IPS-18a (cell line): ENCODE results near the gene TRAP1.
"Not testable (repeated sequence)": the region's sequence is repeated elsewhere in the genome, so short reads cannot be mapped to it uniquely, and the experiment has no call there.

Experiments
- H3K27ac ChIP-seq: one replicate; pipeline ENCODE4 v1.5.1; 2013; ENCODE audit warnings: low read length
- H3K27me3 ChIP-seq: one replicate; pipeline ENCODE4 v1.6.1; 2013; ENCODE audit warnings: mild to moderate bottlenecking, low read length; ENCODE audit not compliant: control insufficient read depth, insufficient read depth
- H3K36me3 ChIP-seq: one replicate; pipeline ENCODE4 v1.6.1; 2013; ENCODE audit warnings: low read depth, low read length; ENCODE audit not compliant: control insufficient read depth
- H3K4me1 ChIP-seq: one replicate; pipeline ENCODE4 v1.6.1; 2013; ENCODE audit warnings: low read depth, low read length; ENCODE audit not compliant: control insufficient read depth
- H3K4me3 ChIP-seq: one replicate; pipeline ENCODE4 v1.5.1; 2013; ENCODE audit warnings: low read length
- H3K9ac ChIP-seq: one replicate; pipeline ENCODE4 v1.6.1; 2013; ENCODE audit warnings: mild to moderate bottlenecking, low read length, moderate library complexity
- H3K9me3 ChIP-seq: one replicate; pipeline ENCODE4 v1.6.1; 2013; ENCODE audit warnings: low read depth, low read length; ENCODE audit not compliant: control insufficient read depth

TRAP1 gene

GRCh38 chr16:3669082-3669481 lies 48.2 kb downstream of the TRAP1 start:
- Histone ChIP-seq H3K27ac (no peak overlapping the region), H3K9me3 (no peaks in the 10 kb centered on the region), H3K4me3 (no peak overlapping the region), H3K4me1 (no peaks in the 10 kb centered on the region), H3K27me3 (no peaks in the 10 kb centered on the region), H3K9ac (no peak overlapping the region), H3K36me3 (peaks cover 56% of the 10 kb centered on the region)

- no peak overlapping the region for H3K27ac ChIP-seq
- H3K9ac ChIP-seq: no peak overlapping the region
- no peaks in the 10 kb centered on the region for H3K9me3 ChIP-seq
- H3K27me3 ChIP-seq: no peaks in the 10 kb centered on the region
- peaks cover 54% of the 10 kb centered on the region for H3K36me3 ChIP-seq
- no peak overlapping the region for H3K4me3 ChIP-seq
- H3K4me1 ChIP-seq: no peaks in the 10 kb centered on the region
These were observed 48.7 kb downstream of the TRAP1 start for GRCh38 chr16:3668626-3669025.

- H3K9me3 ChIP-seq: no peaks in the 10 kb centered on the region
- H3K4me1 ChIP-seq: no peaks in the 10 kb centered on the region
- no peak overlapping the region for H3K27ac ChIP-seq
- peaks cover 64% of the 10 kb centered on the region for H3K36me3 ChIP-seq
- no peaks in the 10 kb centered on the region for H3K27me3 ChIP-seq
- H3K9ac ChIP-seq: no peak overlapping the region
- no peak overlapping the region for H3K4me3 ChIP-seq
These were observed 51.8 kb downstream of the TRAP1 start for GRCh38 chr16:3665508-3665907.

- Histone ChIP-seq H3K27me3 (no peaks in the 10 kb centered on the region), H3K4me3 (no peak overlapping the region), H3K27ac (no peak overlapping the region), H3K4me1 (no peaks in the 10 kb centered on the region), H3K36me3 (peaks cover 63% of the 10 kb centered on the region), H3K9ac (no peak overlapping the region), H3K9me3 (no peaks in the 10 kb centered on the region)
These were observed 53.0 kb downstream of the TRAP1 start for GRCh38 chr16:3664187-3664896.

GRCh38 chr16:3662601-3663000 lies 54.7 kb downstream of the TRAP1 start:
- Histone ChIP-seq H3K9ac (no peak overlapping the region), H3K4me3 (no peak overlapping the region), H3K4me1 (no peaks in the 10 kb centered on the region), H3K27ac (no peak overlapping the region), H3K36me3 (peaks cover 58% of the 10 kb centered on the region), H3K9me3 (no peaks in the 10 kb centered on the region), H3K27me3 (no peaks in the 10 kb centered on the region)

- Histone ChIP-seq H3K27ac (no peak overlapping the region), H3K9me3 (no peaks in the 10 kb centered on the region), H3K9ac (no peak overlapping the region), H3K27me3 (no peaks in the 10 kb centered on the region), H3K4me3 (no peak overlapping the region), H3K36me3 (peaks cover 64% of the 10 kb centered on the region), H3K4me1 (no peaks in the 10 kb centered on the region)
These were observed 55.4 kb downstream of the TRAP1 start for GRCh38 chr16:3661922-3662321.

- Histone ChIP-seq H3K9ac (no peak overlapping the region), H3K4me3 (no peak overlapping the region), H3K27ac (no peak overlapping the region), H3K9me3 (no peaks in the 10 kb centered on the region), H3K27me3 (no peaks in the 10 kb centered on the region), H3K36me3 (peaks cover 70% of the 10 kb centered on the region), H3K4me1 (no peaks in the 10 kb centered on the region)
These were observed 56.0 kb downstream of the TRAP1 start for GRCh38 chr16:3661311-3661710.

- Histone ChIP-seq H3K9ac (no peak overlapping the region), H3K27me3 (no peaks in the 10 kb centered on the region), H3K27ac (no peak overlapping the region), H3K4me3 (no peak overlapping the region), H3K9me3 (no peaks in the 10 kb centered on the region), H3K36me3 (peaks cover 55% of the 10 kb centered on the region), H3K4me1 (no peaks in the 10 kb centered on the region)
These were observed 58.1 kb downstream of the TRAP1 start for GRCh38 chr16:3659251-3659650.

- Histone ChIP-seq H3K27ac (no peak overlapping the region), H3K4me3 (no peak overlapping the region), H3K9me3 (no peaks in the 10 kb centered on the region), H3K36me3 (peaks cover 33% of the 10 kb centered on the region), H3K27me3 (no peaks in the 10 kb centered on the region), H3K4me1 (peaks cover 8% of the 10 kb centered on the region), H3K9ac (no peak overlapping the region)
These were observed 60.5 kb downstream of the TRAP1 start for GRCh38 chr16:3656491-3657468.

- H3K27me3 ChIP-seq, H3K4me1 ChIP-seq, H3K9me3 ChIP-seq, H3K27ac ChIP-seq, H3K4me3 ChIP-seq, H3K9ac ChIP-seq: not testable (repeated sequence)
- peaks cover 27% of the 10 kb centered on the region for H3K36me3 ChIP-seq
These were observed 61.2 kb downstream of the TRAP1 start for GRCh38 chr16:3656160-3656490.

GRCh38 chr16:3655396-3656159 lies 61.7 kb downstream of the TRAP1 start:
- H3K9me3 ChIP-seq: no peaks in the 10 kb centered on the region
- H3K27ac ChIP-seq: no peak overlapping the region
- no peak overlapping the region for H3K9ac ChIP-seq
- H3K36me3 ChIP-seq: peaks cover 21% of the 10 kb centered on the region
- H3K4me3 ChIP-seq: no peak overlapping the region
- no peaks in the 10 kb centered on the region for H3K27me3 ChIP-seq
- peaks cover 8% of the 10 kb centered on the region for H3K4me1 ChIP-seq
